H1 (cell line): ENCODE results near the gene SMIM20. TPM values are rescaled to one million over a fixed set of nuclear protein-coding genes. Genes with fewer than 3 reads are reported as not detected.

ENCODE experiments used
- CTCF ChIA-PET: fragments of 300-600 bp; sonication (Branson Sonifier 250); formaldehyde crosslinking; loops from one replicate; lab custom pipeline; 2021; ENCODE audit not compliant: partially characterized antibody; lab: Charles Lee
- POLR2A ChIA-PET: fragments of 300-600 bp; sonication (Branson Sonifier 250); formaldehyde crosslinking; loops from one replicate; lab custom pipeline; 2021; ENCODE audit warnings: inconsistent platforms; ENCODE audit not compliant: partially characterized antibody; lab: Charles Lee
- DNase-seq, 2 experiments: peaks; one replicate each; pipeline versions ENCODE4 v3.0.0 to v3.0.0-alpha.2; 2010 to 2022; ENCODE audit warnings: low spot score in 2 of 2, low read depth in 1 of 2, mixed read lengths in 1 of 2
- FAIRE-seq: peaks from 2 replicates; lab custom pipeline; 2011; peaks lifted over from hg19 to GRCh38; lab: Jason Lieb, UNC
- H2AFZ ChIP-seq: 2 replicates; pipeline ENCODE4 v1.8.1; 2012; ENCODE audit warnings: low read length, inconsistent platforms
- H2AK5ac ChIP-seq: 2 replicates; pipeline ENCODE4 v1.6.1; 2013; ENCODE audit warnings: low read depth, low read length
- H2BK120ac ChIP-seq: replicated peaks from 2 replicates; pipeline ENCODE3; 2013; ENCODE audit warnings: low read depth, low read length, inconsistent platforms
- H2BK12ac ChIP-seq: 2 replicates; pipeline ENCODE4 v1.6.1; 2013; ENCODE audit warnings: low read depth, low read length
- H2BK15ac ChIP-seq: 2 replicates; pipeline ENCODE4 v1.6.1; 2013; ENCODE audit warnings: low read length
- H2BK20ac ChIP-seq: 2 replicates; pipeline ENCODE4 v1.6.1; 2013; ENCODE audit warnings: low read length
- H2BK5ac ChIP-seq: 2 replicates; pipeline ENCODE4 v1.6.1; 2013; ENCODE audit warnings: low read depth, low read length
- H3K14ac ChIP-seq: 2 replicates; pipeline ENCODE4 v1.6.1; 2013; ENCODE audit warnings: inconsistent platforms; ENCODE audit not compliant: insufficient read length
- H3K18ac ChIP-seq: 2 replicates; pipeline ENCODE4 v1.6.1; 2013; ENCODE audit warnings: low read length; ENCODE audit errors: extremely low read depth
- H3K23ac ChIP-seq: 2 replicates; pipeline ENCODE4 v1.6.1; 2013; ENCODE audit warnings: inconsistent platforms; ENCODE audit not compliant: insufficient read length
- H3K23me2 ChIP-seq: 2 replicates; pipeline ENCODE4 v1.6.1; 2013; ENCODE audit warnings: low read depth, low read length
- H3K27ac ChIP-seq: 2 replicates; pipeline ENCODE4 v1.6.1; 2011; ENCODE audit warnings: low read depth, low read length, inconsistent platforms
- H3K27me3 ChIP-seq, 4 experiments: replicated peaks in 1 of 4; 1 replicate in 1 of 4; 2 replicates in 3 of 4; pipeline versions ENCODE4 v1.6.1 to v1.8.1; 2011 to 2013; ENCODE audit warnings: low read length in 3 of 4, mild to moderate bottlenecking in 3 of 4, inconsistent platforms in 2 of 4, mixed read lengths in 2 of 4, moderate library complexity in 1 of 4; ENCODE audit not compliant: control insufficient read depth in 3 of 4, insufficient read depth in 3 of 4; ENCODE audit errors: extremely low read depth in 1 of 4
- H3K36me3 ChIP-seq, 4 experiments: 2 replicates each; pipeline versions ENCODE4 v1.6.1 to v1.8.1; 2011 to 2013; ENCODE audit warnings: mild to moderate bottlenecking in 4 of 4, low read length in 3 of 4, moderate library complexity in 2 of 4, control low read depth in 1 of 4, inconsistent platforms in 1 of 4; ENCODE audit not compliant: insufficient read depth in 4 of 4, control insufficient read depth in 2 of 4
- H3K4ac ChIP-seq: replicated peaks from 2 replicates; pipeline ENCODE3; 2013; ENCODE audit warnings: low read length, low read depth, mixed read lengths, inconsistent platforms; ENCODE audit not compliant: insufficient read length
- H3K4me1 ChIP-seq, 4 experiments: replicated peaks in 1 of 4; 1 replicate in 1 of 4; 2 replicates in 3 of 4; pipeline versions ENCODE4 v1.6.1 to v1.8.1; 2011 to 2013; ENCODE audit warnings: low read length in 3 of 4, inconsistent platforms in 2 of 4, mixed read lengths in 1 of 4; ENCODE audit not compliant: insufficient read depth in 4 of 4, control insufficient read depth in 3 of 4
- H3K4me2 ChIP-seq, 2 experiments: 2 replicates each; pipeline versions ENCODE4 v1.6.1 to v1.8.1; 2011 to 2013; ENCODE audit warnings: low read depth in 2 of 2, low read length in 2 of 2, control low read depth in 1 of 2, inconsistent platforms in 1 of 2, mild to moderate bottlenecking in 1 of 2; ENCODE audit not compliant: insufficient read depth in 1 of 2
- H3K4me3 ChIP-seq, 4 experiments: fragments of 200-600, 300-600 bp in 1 of 4; sonication (generic), shearing (Covaris generic), sonication (Bioruptor Twin) in 1 of 4; 2 replicates each; pipeline versions ENCODE4 v1.5.1 to v1.8.1; 2011 to 2016; ENCODE audit warnings: low read length in 4 of 4, low read depth in 3 of 4, control low read depth in 2 of 4, inconsistent platforms in 2 of 4, mild to moderate bottlenecking in 2 of 4, mixed read lengths in 1 of 4, moderate library complexity in 1 of 4; ENCODE audit not compliant: insufficient read depth in 2 of 4; ENCODE audit errors: extremely low read depth in 1 of 4
- H3K56ac ChIP-seq: replicated peaks from 2 replicates; pipeline ENCODE3; 2013; ENCODE audit warnings: low read depth, mild to moderate bottlenecking, mixed read lengths, low read length, inconsistent platforms; ENCODE audit not compliant: insufficient read length
- H3K79me1 ChIP-seq: 2 replicates; pipeline ENCODE4 v1.6.1; 2013; ENCODE audit warnings: low read depth, low read length, control low read depth
- H3K79me2 ChIP-seq, 2 experiments: 2 replicates each; pipeline versions ENCODE4 v1.6.1 to v1.8.1; 2012 to 2013; ENCODE audit warnings: low read length in 2 of 2, mild to moderate bottlenecking in 2 of 2, inconsistent platforms in 1 of 2; ENCODE audit not compliant: insufficient read depth in 2 of 2, control insufficient read depth in 1 of 2
- H3K9ac ChIP-seq, 4 experiments: replicated peaks in 1 of 4; 1 replicate in 1 of 4; 2 replicates in 3 of 4; pipeline versions ENCODE4 v1.6.1 to v1.8.1; 2011 to 2013; ENCODE audit warnings: low read depth in 3 of 4, low read length in 3 of 4, control low read depth in 2 of 4, mild to moderate bottlenecking in 2 of 4, moderate library complexity in 2 of 4, inconsistent platforms in 1 of 4; ENCODE audit errors: extremely low read depth in 1 of 4
- H3K9me3 ChIP-seq, 2 experiments: 2 replicates each; pipeline versions ENCODE4 v1.6.1 to v1.8.1; 2012 to 2013; ENCODE audit warnings: mild to moderate bottlenecking in 2 of 2, moderate library complexity in 2 of 2, control low read depth in 1 of 2, inconsistent platforms in 1 of 2, low read depth in 1 of 2, low read length in 1 of 2, mixed read lengths in 1 of 2; ENCODE audit not compliant: insufficient read depth in 2 of 2
- H4K20me1 ChIP-seq, 2 experiments: replicated peaks in 1 of 2; 2 replicates each; pipeline versions ENCODE3 to v1.8.1; 2011 to 2013; ENCODE audit warnings: inconsistent platforms in 2 of 2, low read length in 2 of 2, mild to moderate bottlenecking in 1 of 2; ENCODE audit not compliant: insufficient read depth in 2 of 2, control insufficient read depth in 1 of 2
- H4K5ac ChIP-seq: 2 replicates; pipeline ENCODE4 v1.6.1; 2013; ENCODE audit warnings: low read length, low read depth, mixed read lengths, inconsistent platforms; ENCODE audit not compliant: insufficient read length
- H4K8ac ChIP-seq: 2 replicates; pipeline ENCODE4 v1.8.0; 2013; ENCODE audit warnings: mild to moderate bottlenecking, moderate library complexity, low read length, inconsistent platforms; ENCODE audit not compliant: insufficient read depth; ENCODE audit errors: extremely low read depth
- H4K91ac ChIP-seq: replicated peaks from 2 replicates; pipeline ENCODE3; 2013; ENCODE audit warnings: low read length, mixed read lengths, inconsistent platforms; ENCODE audit not compliant: insufficient read length
- BCL11A ChIP-seq, 2 experiments: IDR thresholded peaks; one replicate each; pipeline ENCODE4 v1.6.1; 2011; ENCODE audit warnings: low read depth in 2 of 2, low read length in 2 of 2, mild to moderate bottlenecking in 2 of 2
- CBX8 ChIP-seq: fragments of 300-800, 300-1000 bp; sonication (generic); IDR thresholded peaks from 2 replicates; pipeline ENCODE4 v1.7.1; 2016; ENCODE audit warnings: low read depth, low read length, borderline replicate concordance
- CREB1 ChIP-seq: IDR thresholded peaks from 2 replicates; pipeline ENCODE4 v1.6.1; 2012; ENCODE audit warnings: inconsistent platforms
- EGR1 ChIP-seq: IDR thresholded peaks from 2 replicates; pipeline ENCODE4 v1.6.1; 2011; ENCODE audit warnings: low read depth, low read length, borderline replicate concordance
- GTF2F1 ChIP-seq: IDR thresholded peaks from 2 replicates; pipeline ENCODE4 v1.6.1; 2012; ENCODE audit warnings: low read depth, low read length, improper control_type of control experiment, borderline replicate concordance
- HDAC2 ChIP-seq, 2 experiments: fragments of 300-600 bp in 1 of 2; sonication (generic) in 1 of 2; IDR thresholded peaks; 2 replicates each; pipeline ENCODE4 v1.6.1; 2011 to 2012; ENCODE audit warnings: low read depth in 2 of 2, low read length in 2 of 2, mild to moderate bottlenecking in 2 of 2, moderate library complexity in 2 of 2, borderline replicate concordance in 1 of 2, inconsistent platforms in 1 of 2
- HDAC6 ChIP-seq: IDR thresholded peaks from one replicate; pipeline ENCODE4 v1.7.1; 2012; ENCODE audit warnings: low read depth, mild to moderate bottlenecking, inconsistent platforms, low read length, moderate library complexity
- JUN ChIP-seq: IDR thresholded peaks from 2 replicates; pipeline ENCODE4 v1.6.1; 2011; ENCODE audit warnings: low read depth, mild to moderate bottlenecking, improper control_type of control experiment, low read length
- KDM1A ChIP-seq: fragments of 200-600, 300-600 bp; sonication (generic); IDR thresholded peaks from 2 replicates; pipeline ENCODE4 v1.7.1; 2016; ENCODE audit warnings: mild to moderate bottlenecking, low read length, borderline replicate concordance
- POLR2AphosphoS5 ChIP-seq: IDR thresholded peaks from 2 replicates; pipeline ENCODE4 v1.6.1; 2011; ENCODE audit warnings: low read depth, low read length
- POU5F1 ChIP-seq: IDR thresholded peaks from 2 replicates; pipeline ENCODE4 v1.6.1; 2011; ENCODE audit warnings: low read depth, mild to moderate bottlenecking, low read length, moderate library complexity
- RXRA ChIP-seq: IDR thresholded peaks from 2 replicates; pipeline ENCODE4 v1.6.1; 2011; ENCODE audit warnings: low read depth, mild to moderate bottlenecking, low read length, moderate library complexity; ENCODE audit not compliant: insufficient read depth
- SAP30 ChIP-seq: fragments of 300-600 bp; sonication (generic); IDR thresholded peaks from 2 replicates; pipeline ENCODE4 v1.7.1; 2012; ENCODE audit warnings: low read length, moderate library complexity, mild to moderate bottlenecking, inconsistent platforms; ENCODE audit not compliant: insufficient read depth, insufficient replicate concordance
- SP1 ChIP-seq: IDR thresholded peaks from 2 replicates; pipeline ENCODE4 v1.6.1; 2011; ENCODE audit warnings: low read depth, low read length
- TAF1 ChIP-seq: IDR thresholded peaks from 2 replicates; pipeline ENCODE4 v1.6.1; 2011; ENCODE audit warnings: mild to moderate bottlenecking, low read depth, low read length
- WGBS, 2 experiments: shearing (Covaris generic) in 1 of 2; methylation state at CpG; one replicate each; pipeline versions ENCODE4 v1.1.6 to v1.1.7; 2013 to 2015; ENCODE audit warnings: low lambda C conversion rate in 2 of 2, mixed read lengths in 2 of 2, inconsistent platforms in 1 of 2, low coverage in 1 of 2, missing lambda C conversion rate in 1 of 2; ENCODE audit not compliant: insufficient replicate concordance in 2 of 2, insufficient coverage in 1 of 2, insufficient read length in 1 of 2; ENCODE audit errors: extremely low coverage in 1 of 2, missing lambda C conversion rate in 1 of 2; 5-methylcytosine and 5-hydroxymethylcytosine counted together
- polyA plus RNA-seq, 7 experiments: library from polyadenylated mRNA; depleted of rRNA in 3 of 7; stranded (reverse) in 5 of 7; unstranded in 2 of 7; fragments of >200 nt in 5 of 7; fragments of 200-250 nt in 2 of 7; gene quantifications; 1 replicate in 5 of 7; 2 replicates in 1 of 7; 4 replicates in 1 of 7; pipeline versions ENCODE4 v1.2.1 to v1.2.3, GENCODE V29; 2011 to 2013; ENCODE audit warnings: missing spikeins in 2 of 7, mixed read lengths in 2 of 7
- total RNA-seq: library from RNA; stranded (reverse); fragmentation: NEBNext Ultra II Directional; extraction: Animal tissue kit (Norgen Biotek cat#: 25700); gene quantifications from 2 replicates; pipeline ENCODE4 v1.2.1, GENCODE V29; 2021

The SMIM20 gene
- total and polyA plus RNA-seq, 2 of the 8 experiments (the other 6 are each of a cell fraction or from before 2014, with no cell fraction given) = 21.9 to 36.9 TPM

GRCh38 chr4:25883565-25883964 is 30.5 kb upstream of the SMIM20 start:
- CTCF ChIA-PET = interaction anchor here (1.4 to 1.6 kb wide), 2 partner anchors 26 to 30 kb away, joined by 3 read pairs; partner anchors contain the start of gene SMIM20
- no peak for TF ChIP-seq EGR1
- no peak for TF ChIP-seq CBX8
- TF ChIP-seq SAP30 = no peak
- TF ChIP-seq SP1 = no peak
- TF ChIP-seq POU5F1 = no peak
- no peak for TF ChIP-seq BCL11A (IDR thresholded peaks at IDR 0.05; ENCODE audit: low read depth in 2 of 2, low read length in 2 of 2)
- TF ChIP-seq POLR2AphosphoS5 = no peak
- TF ChIP-seq RXRA = no peak
- TF ChIP-seq JUN = no peak
- no peak for TF ChIP-seq KDM1A
- TF ChIP-seq HDAC6 = no peak
- no peak for TF ChIP-seq TAF1
- no peak for TF ChIP-seq HDAC2 (IDR thresholded peaks at IDR 0.05; ENCODE audit: borderline replicate concordance in 1 of 2, low read depth in 2 of 2, low read length in 2 of 2)
- no peak for TF ChIP-seq GTF2F1
- no peak for TF ChIP-seq CREB1

More at GRCh38 chr4:25883565-25883964, 30.5 kb upstream of the SMIM20 start:
- Histone ChIP-seq H3K79me1 (no peaks in the 10 kb centered on the region), H2BK12ac (no peak overlapping the region), H2AK5ac (no peak overlapping the region), H3K27me3 (no peaks in the 10 kb centered on the region; a peak in 1 of 7 replicates), H3K4ac (no peak overlapping the region), H2BK20ac (no peak overlapping the region), H3K9me3 (no peaks in the 10 kb centered on the region), H3K4me3 (no peak overlapping the region), H2BK15ac (no peak overlapping the region), H3K79me2 (no peaks in the 10 kb centered on the region), H4K91ac (no peak overlapping the region), H3K56ac (no peak overlapping the region), H3K4me1 (peaks cover 0 to 3% (median 0%) of the 10 kb centered on the region in 4 experiments; a peak in 1 of 7 replicates), H4K5ac (no peak overlapping the region), H3K27ac (no peak overlapping the region), H4K8ac (no peak overlapping the region), H3K23ac (no peak overlapping the region), H2BK5ac (no peak overlapping the region), H3K18ac (no peak overlapping the region), H2BK120ac (no peak overlapping the region), H3K23me2 (no peaks in the 10 kb centered on the region), H3K4me2 (no peak overlapping the region), H3K36me3 (no peaks in the 10 kb centered on the region), H4K20me1 (no peaks in the 10 kb centered on the region), H2AFZ (no peak overlapping the region), H3K9ac (no peak overlapping the region), H3K14ac (no peak overlapping the region)
- FAIRE-seq (no peak), DNase-seq (no peak)
- 91% methylated on average over 2 of the region's 2 CpGs; no CpG with 5 or more reads in 1 of the 2 experiments for WGBS, 2 experiments
- POLR2A ChIA-PET = no interaction called here
